ENCODE results near the gene AFM.
"Not testable (repeated sequence)": the region's sequence is repeated elsewhere in the genome, so short reads cannot be mapped to it uniquely, and the experiment has no call there.

Gene AFM

GRCh38 chr4:73520821-73521220 is 39.3 kb downstream of the AFM start:
- peak; percentile 90 to 93 for DNase-seq

GRCh38 chr4:73523126-73523525 is 41.6 kb downstream of the AFM start:
- DNase-seq = no peak

GRCh38 chr4:73525611-73526010 is 44.1 kb downstream of the AFM start:
- DNase-seq = no peak

GRCh38 chr4:73527196-73527595 is 45.7 kb downstream of the AFM start:
- no peak for DNase-seq

- DNase-seq = no peak
These were observed 46.6 kb downstream of the AFM start for GRCh38 chr4:73528171-73528570.

- DNase-seq = no peak
These were observed 52.2 kb downstream of the AFM start for GRCh38 chr4:73533515-73534422.

- DNase-seq = no peak
These were observed 56.6 kb downstream of the AFM start for GRCh38 chr4:73538162-73538561.

- DNase-seq = no peak
These were observed 57.8 kb downstream of the AFM start for GRCh38 chr4:73539386-73539785.

- no peak for DNase-seq
These were observed 59.3 kb downstream of the AFM start for GRCh38 chr4:73540826-73541225.

- DNase-seq = no peak
These were observed 59.7 kb downstream of the AFM start for GRCh38 chr4:73541251-73541650.

GRCh38 chr4:73544620-73545019 is 63.1 kb downstream of the AFM start:
- DNase-seq = no peak

- DNase-seq = not testable (repeated sequence)
These were observed 69.3 kb downstream of the AFM start for GRCh38 chr4:73550865-73551264.
